Non-pigmented ciliary epithelial cell (primary cell): Measurements from ENCODE around the gene OSBPL5.

ENCODE experiments used
- DNase-seq: peaks from one replicate; pipeline ENCODE4 v3.0.0-alpha.2; 2010; ENCODE audit warnings: low read depth

The OSBPL5 gene

GRCh38 chr11:3148255-3148989 lies 16.7 kb downstream of the OSBPL5 start:
- DNase-seq = no peak

GRCh38 chr11:3147626-3148025 lies 17.5 kb downstream of the OSBPL5 start:
- DNase-seq = no peak

GRCh38 chr11:3147257-3147619 lies 17.9 kb downstream of the OSBPL5 start:
- DNase-seq = no peak

DNA sequence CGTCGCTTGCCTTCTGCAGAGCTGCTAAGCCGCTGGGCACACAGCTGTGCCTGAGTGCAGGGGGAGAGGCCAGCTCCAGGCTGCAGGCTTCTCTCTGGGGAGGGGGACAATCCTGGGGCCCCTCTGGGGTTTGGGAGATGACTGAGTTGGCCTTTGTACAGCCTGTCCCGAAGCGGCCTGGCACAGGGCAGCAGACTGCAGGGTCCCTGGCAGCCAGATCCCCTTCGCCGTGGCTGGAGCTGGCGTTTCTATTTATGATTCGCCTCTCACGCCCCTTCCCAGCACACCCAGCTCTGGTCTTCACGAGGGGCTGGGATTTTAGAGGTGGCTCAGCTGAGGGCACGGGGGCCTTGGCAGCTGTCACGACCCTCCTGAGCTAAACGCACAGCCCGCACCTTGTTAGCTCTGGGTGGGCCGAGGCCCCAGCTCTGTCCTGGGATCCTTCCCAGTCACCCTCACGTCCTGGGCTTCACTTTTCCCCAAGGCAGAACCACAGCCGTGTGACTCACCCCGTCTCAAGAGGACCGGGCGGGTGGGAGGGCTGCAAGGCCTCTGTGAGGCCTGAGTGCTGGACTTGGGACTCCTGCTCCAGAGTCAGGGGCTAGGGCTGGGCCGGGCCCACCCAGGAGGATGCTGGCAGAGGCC lies 18.4 kb downstream of the OSBPL5 start:
- DNase-seq = peak; percentile 40

- no peak for DNase-seq
Measured at GRCh38 chr11:3145206-3145520, 19.9 kb downstream of the OSBPL5 start.

DNA sequence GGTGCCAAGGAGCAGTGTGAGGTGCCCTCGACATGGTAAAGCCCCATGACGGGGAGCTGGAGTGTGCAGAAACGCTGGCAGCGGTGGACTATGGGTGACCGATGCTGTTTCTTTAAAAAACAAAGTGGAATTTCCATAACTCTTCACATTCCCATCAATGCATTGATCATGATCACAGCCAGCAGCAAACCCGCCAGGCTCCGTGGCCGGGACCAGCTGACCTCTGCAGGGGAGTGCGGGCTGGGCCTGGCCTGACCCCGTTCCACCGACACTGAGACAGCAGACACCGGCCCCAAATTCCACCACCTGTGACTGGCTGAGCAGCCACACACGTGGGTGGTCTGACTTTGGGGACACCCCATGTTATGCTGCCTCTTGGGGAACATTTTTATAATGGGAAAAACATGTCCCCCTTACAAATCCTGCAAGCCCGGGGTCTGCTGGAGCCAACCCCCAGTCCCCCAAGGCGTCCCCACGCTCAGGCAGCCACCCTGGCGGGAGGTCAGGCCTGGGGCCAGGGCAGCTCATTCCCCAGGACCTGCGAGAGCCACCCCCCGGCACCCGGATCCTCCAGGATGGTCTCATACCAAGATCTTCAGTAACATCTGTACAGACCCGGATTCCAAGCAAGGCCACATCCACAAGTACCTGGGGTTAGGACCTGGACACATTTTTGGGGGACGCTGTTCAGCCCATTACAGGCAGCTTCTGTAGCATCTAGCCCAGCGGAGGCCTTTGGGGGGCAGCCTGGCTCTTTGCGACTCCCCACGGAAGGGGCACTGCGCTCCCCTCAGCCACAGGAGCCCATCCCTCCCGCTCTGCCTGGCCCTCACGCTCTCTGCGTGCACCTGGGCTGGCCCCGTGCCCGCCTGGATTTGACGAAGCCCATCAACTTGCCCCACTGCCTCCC lies 20.6 kb downstream of the OSBPL5 start:
- no peak for DNase-seq

- DNase-seq = no peak
Measured at GRCh38 chr11:3143136-3143880, 21.8 kb downstream of the OSBPL5 start.

GRCh38 chr11:3140291-3140603 lies 24.9 kb downstream of the OSBPL5 start:
- no peak for DNase-seq

- DNase-seq = no peak
Measured at GRCh38 chr11:3139481-3140290, 25.4 kb downstream of the OSBPL5 start.

DNA sequence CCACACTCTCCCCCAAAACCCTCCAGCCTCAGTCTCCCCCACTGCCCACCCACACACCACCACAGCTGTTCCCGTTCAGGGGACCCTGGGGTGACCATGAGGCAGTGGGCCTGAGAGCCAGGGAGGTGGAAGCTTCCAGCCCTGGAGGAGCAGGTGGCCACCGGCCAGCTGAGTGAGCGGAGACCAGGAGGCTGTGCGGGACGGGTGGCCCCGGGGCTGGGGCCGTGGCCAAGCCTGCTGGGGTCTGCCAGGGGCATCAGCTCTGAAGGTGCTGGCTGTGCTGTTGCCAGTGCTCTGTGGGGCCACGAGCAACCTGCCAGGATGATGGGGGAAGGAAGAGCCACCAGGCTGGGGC lies 26.0 kb downstream of the OSBPL5 start:
- DNase-seq = no peak

DNA sequence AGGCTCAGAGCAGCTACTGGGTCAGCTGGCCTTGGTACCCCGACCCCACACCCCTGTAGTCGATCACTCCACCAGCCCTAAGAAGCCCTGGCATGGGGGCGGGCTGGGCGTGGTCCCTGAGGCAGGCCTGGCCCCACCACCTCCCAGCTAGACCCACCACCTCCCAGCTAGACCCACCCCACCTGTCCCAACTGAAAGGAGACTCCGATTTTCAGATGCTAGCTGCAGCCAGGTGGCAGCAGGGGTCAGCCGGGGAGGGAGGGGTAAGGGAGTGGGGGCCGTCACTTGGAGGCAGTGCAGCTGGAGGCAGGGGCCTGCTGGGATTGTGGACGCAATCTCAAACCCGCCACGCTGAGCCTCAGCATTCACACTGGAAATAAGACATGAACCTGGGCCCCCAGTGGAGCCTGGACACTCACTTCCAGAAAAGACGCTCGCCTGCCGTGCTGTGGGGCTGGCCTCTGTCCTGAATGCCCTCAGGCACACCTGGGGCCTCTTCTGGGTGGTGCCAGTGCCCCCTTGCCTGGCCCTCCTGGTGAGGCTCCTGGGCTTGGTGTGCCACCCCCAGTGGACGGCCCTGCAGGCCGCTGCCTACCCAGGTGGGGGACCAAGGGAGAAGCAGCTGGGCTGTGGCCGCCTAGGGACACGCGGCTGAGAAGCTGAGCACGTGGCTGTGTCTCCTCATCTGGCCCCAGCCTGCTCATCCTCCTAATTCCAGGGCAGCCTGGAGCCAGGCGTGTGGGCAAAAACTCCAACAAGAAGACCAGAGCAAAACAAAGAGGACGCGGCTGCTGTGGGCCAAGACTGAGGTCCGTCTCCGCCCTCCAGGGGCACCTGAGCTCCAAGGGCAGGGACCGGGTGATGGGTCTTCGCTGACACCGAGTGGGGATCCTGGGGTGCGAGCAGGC lies 26.7 kb downstream of the OSBPL5 start:
- DNase-seq = no peak

GRCh38 chr11:3137486-3138177 lies 27.5 kb downstream of the OSBPL5 start:
- no peak for DNase-seq

DNA sequence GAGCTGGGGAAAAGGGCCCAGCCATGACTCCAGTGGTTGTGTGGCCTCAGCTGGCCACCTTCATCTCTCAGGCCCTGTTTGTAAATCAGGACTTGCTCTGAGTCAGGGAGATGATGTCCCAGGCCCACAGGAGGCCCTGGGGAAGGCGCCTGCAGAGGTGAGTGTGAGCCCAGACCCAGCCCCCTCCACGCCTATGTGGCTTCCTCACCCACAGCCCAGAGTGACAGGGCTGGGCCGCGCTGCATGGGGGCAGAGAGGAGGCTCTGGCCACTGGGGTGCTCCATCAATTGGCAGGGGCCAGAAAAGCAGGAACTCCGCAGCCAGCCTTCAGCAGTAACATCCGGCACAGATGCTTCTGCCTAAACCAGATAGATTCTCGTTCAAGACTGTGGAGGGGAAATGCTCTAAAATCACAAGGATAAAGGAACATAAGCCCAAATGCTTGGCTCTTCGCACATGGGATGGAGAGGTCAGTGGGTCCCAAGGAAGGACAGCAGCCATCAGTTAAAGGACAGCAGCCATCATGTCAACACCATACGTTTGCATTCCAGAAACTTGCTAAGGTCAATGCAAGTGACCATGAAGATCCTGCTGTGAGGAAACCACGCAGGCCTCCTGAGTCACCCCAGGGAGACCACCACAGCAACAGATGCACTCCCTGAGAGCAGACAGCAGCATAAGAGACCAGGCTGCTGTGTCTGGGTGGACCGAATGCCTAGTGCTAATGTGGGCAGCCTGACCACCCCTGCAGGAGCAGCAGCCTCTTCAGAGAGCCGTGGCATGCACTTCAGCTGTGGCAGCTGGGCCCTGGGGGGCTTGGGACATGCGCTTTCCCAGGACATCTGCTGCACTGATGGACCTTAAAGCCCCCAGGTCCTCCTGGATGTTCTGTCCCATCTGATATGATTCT lies 28.3 kb downstream of the OSBPL5 start:
- DNase-seq = no peak

- no peak for DNase-seq
Measured at GRCh38 chr11:3135481-3136440, 29.3 kb downstream of the OSBPL5 start.

GRCh38 chr11:3134651-3135480 lies 30.2 kb downstream of the OSBPL5 start:
- DNase-seq = no peak

DNA sequence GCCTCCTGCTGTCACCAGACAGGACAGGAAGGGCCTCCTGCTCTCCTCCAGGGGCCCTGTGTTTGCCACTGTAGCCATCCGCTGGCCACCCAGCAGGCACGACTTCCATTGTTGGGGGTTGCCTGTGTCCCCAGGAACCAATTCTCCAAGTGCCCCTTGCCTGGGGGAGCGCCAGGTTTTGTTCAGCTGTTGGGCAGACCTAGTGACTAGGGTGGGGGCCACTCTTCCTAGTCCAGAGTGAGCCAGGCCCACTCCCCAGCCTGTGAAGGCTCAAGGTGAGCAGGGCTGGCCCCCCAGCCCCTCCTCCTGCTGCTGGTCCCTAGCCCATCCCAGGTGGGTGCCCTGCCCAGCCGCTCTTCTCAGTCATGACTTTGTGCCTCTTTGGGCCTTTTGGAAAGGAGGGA lies 30.9 kb downstream of the OSBPL5 start:
- DNase-seq = no peak
